ENCODE results near the gene DEFB124.
"Not testable (repeated sequence)": the region's sequence is repeated elsewhere in the genome, so short reads cannot be mapped to it uniquely, and the experiment has no call there.

The DEFB124 gene

DNA sequence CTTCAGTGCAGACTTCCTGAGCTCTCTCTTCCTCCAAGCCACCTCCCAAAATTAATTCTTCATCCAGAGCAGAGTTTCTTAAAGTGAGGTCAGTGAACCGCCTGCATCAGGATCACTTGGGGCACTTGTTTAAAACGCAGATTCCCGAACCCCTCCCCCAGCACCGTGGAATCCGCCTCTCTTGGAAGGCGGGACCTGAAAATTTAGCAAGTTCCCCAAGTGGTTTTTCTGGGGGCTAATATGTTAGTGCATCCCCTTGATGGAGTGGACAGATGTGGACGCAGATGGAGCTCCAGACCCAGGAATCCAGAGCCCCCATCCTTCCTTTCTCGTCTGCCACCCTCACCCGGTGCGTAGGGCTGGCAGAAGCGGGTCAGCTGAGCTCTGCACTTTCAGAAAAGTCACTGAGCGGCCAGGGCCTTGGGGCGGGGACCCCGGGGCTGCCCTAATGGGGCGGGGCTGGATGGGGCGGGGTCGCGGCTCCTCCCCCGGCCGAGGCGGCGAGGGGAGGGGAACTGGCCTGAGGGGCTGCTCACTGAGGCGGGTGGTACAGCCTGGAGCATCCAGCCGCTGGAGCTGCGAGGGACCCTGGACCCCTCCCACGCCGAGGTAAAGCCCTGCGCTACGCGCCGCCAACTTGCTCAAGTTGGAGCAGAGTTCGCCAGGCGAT is at the start of gene DEFB124, which contains the start of gene REM1:
Gene DEFB124, minus strand, starts transcription at position 370 of the 670 bp plus-strand sequence. CDS start 2,114 bp downstream, outside the sequence.
Gene REM1, plus strand, starts transcription at position 531 of the 670 bp plus-strand sequence. CDS start 1,158 bp downstream, outside the sequence.
- no peak for DNase-seq

- no peak for DNase-seq
These were observed 48.7 kb upstream of the DEFB124 start for GRCh38 chr20:31523361-31524283.

DNA sequence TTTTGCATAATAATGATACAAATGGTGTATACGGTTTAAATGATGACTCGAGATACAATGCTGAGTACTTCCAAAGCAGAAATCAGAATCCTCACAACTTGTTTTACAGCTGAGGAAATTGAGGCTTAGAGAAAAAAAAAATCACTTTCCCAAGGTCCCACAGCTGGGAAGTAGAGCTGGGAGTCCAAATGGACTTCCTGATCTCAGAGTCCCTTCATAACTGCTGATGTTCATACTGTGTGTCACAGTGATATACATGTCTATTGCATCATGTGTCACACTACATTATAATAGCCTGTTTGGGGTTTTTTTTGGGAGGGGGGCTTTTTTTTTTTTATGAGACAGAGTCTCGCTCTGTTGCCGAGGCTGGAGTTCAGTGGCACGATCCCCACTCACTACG is 47.8 kb upstream of the DEFB124 start:
- DNase-seq = no peak

- DNase-seq = not testable (repeated sequence)
These were observed 46.3 kb upstream of the DEFB124 start for GRCh38 chr20:31521267-31521666.

DNA sequence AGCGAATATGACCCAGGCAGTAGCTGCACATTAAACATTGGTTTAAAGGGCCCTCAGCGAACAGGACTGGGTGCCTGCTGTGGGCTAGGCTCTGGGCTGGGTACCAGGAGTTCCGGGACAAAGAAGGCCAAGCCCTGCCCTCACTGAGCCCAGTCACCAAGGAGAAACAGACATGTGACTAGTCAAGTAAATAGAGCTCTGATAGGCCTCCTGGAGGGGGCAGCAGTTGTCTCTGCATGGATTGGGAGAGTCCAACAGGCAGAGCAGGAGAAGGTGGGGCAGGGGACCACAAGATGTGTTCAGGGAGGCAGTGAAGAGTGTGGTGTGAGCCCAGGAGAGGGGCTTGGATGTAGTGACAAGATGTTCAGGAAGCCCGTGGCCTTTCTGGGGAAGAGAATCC is 42.4 kb upstream of the DEFB124 start:
- DNase-seq = peak; percentile 22

DNA sequence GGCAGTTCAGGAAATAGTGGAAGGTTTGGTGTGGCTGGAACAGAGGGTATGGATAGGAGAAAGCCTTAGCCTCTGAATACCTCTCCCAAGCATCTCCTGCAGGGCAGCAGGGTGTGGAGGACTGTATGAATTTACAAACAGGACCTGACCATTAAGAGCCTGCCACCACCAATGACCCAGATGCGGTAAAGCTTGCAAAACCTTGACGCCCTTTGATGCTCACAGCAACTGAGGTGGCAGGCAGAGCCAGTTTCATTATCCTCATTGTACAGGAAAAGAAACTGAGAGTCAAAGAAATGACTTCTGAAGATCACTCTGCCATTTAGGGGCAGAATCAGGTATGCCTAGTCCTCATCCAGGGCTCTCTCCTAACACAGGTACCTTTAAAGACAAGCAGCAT is 41.7 kb upstream of the DEFB124 start:
- DNase-seq = no peak

DNA sequence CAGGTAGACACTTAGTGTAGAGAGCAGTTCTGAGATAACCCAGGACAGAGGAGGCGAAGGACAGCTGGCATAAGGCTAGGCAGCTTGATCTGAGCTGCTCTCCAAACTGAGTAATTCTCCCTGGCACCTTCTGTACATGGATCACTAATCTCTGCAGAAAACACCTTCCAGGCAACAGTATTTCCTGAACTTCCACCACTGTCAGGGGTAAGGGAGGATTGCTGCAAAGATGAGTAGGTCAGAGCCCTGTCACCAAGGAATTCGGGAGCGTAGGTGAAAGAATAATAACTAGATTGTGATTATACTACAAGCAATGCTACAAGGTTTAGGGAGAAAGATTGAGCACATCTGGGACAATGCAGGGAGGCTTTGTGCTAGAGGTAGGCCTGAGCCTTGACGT is 41.2 kb upstream of the DEFB124 start:
- no peak for DNase-seq

DNA sequence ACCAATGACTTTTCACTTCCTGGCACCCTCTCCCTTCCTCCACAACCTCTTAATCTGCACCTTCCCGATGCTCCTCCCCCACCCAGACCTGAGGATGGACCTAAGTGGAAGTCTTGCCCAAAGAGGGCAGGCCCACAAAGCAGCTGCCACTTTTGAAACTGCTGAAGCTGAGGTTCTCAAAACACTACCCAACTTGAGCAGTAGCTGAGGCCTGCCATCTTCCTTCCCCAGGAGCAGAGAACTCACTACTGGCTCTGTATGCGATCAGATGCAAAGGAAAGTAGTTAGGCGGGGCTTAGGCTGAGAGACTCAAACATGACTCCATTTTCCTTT is 40.8 kb upstream of the DEFB124 start:
- no peak for DNase-seq

DNA sequence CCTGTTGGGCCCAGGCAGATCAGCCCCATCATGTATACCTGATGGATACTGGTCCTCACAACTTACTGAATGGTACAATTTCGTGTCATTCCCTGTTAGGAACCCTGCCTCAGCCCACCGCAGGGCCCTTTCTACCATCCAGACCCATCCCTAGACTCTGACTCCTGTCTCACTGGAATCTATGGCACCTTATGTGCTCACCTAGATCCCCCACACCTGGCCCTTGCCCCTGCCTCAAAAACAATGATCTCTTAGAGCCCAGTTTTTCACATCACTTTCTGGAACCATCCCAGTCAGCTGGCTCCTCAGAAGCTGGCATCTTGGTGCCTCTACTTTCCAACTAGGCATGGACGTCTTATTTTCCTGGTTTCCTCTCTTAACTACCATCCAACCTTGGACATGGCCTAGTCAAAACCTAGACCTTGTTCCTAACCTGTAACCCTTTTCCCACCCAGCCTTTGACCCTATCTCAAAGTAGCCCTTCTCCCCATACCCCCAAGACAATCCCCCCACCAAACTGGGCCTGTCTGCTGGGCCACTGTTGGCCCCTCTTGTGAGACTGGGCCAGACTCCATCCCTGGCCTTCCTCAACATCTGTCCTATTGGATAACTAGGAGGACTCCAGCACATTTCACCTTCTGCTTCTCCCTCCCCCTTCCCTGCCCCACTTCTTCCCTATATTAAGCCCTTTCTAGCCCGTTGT is 40.3 kb upstream of the DEFB124 start:
- DNase-seq = no peak

DNA sequence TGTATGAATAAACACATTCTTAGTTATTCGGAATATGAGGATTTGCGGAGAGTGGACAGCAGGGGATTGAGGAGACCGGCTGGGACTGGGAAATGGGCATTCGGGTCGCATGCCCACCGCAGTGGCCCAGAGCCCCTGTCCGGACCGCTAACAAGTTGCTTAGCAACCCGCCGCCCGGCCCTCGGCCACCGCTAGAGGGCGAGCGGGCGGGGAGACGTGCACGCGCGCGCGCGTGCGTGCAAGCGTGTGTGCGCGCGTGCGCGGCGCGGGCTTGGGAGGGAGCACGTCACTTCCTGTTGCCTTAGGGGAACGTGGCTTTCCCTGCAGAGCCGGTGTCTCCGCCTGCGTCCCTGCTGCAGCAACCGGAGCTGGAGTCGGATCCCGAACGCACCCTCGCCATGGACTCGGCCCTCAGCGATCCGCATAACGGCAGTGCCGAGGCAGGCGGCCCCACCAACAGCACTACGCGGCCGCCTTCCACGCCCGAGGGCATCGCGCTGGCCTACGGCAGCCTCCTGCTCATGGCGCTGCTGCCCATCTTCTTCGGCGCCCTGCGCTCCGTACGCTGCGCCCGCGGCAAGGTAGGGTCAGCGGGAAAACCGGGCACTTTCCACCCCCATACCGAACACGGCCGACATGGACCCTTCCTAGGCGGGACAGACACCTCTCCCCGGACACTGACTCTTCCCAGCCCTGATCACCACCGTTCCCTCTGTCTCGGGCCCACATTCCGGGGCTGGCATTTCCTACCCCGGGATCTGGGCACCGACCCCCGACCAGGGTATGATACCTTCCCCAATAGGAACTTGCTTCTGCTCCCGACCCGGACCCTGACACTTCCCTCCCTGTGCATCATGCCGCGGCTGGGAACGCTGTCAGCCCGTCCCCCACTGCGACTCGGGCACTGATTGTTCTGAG is 39.5 kb upstream of the DEFB124 start, which contains the start of gene HM13:
Gene HM13, plus strand, starts transcription at position 289 of the 918 bp plus-strand sequence. Its CDS starts 110 bp downstream, at position 399.
- DNase-seq = peak; percentile 92

DNA sequence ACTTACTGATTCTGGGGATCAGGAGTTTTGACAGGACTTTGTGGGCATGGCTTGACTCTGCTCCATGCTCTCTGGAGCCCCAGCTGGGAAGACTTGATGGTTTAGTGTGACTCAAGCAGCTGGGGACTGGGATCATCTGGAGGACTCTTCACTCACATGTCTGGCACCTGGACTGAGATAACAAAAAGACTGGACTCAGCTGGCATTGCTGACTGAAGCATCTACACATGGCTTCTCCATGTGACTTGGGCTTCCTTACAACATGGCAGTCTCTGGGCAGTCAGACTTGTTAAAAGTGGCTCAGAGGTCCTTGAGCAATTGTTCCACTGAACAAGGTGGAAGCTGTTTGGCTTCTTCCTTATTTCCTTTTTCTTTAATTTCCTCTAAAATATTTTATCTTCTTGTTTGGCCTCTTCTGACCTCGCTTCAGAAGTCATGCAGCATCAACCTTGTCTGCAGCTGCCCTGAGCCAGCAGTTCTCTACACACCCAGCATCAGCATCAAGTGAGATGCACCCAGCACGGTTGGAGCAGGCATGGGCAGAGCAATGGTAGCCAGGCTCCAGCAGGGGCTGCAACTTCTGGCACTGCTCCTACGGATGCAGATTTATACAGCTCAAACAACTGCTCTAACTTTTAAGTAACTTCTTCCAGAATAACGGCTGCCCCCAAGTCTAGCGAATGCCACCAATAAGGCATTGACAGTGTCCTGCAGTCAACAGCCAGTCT is 33.8 kb upstream of the DEFB124 start:
- no peak for DNase-seq

GRCh38 chr20:31505903-31506302 is 31.0 kb upstream of the DEFB124 start:
- no peak for DNase-seq

DNA sequence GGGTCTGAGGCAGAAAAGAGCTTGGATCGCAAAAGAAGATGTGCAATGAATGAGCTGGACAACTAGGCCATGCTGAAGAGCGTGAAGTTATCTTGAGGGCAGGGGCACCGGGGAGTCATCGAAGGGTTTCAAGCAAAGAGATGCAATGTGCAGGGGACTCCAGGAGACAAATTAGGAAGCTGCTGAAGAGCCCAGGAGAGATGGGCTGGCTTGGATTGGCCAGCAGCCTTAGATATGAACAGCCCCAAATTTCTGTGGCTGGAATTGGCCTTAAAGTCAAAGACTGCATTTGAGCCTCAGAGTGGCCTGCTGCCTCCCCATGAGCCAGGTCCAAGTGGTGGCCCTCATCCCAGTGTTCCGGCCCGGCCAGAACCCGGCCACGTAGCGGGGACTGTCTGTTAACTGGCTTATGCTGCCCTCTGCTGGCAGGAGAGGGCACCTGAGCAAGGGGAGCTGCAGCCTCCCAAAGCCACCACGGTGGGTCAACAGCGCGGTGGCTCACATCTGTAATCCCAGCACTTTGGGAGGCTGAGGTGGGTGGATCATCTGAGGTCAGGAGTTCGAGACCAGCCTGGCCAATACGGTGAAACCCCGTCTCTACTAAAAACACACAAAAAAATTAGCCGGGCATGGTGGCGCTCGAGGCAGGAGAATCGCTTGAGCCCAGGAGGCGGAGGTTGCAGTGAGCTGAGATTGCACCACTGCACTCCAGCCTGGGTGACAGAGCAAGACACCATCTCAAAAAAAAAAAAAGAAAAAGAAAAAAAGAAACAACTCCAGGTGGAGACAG is 28.2 kb upstream of the DEFB124 start:
- DNase-seq = peak; percentile 57

- DNase-seq = no peak
These were observed 25.6 kb upstream of the DEFB124 start for GRCh38 chr20:31500527-31500926.

DNA sequence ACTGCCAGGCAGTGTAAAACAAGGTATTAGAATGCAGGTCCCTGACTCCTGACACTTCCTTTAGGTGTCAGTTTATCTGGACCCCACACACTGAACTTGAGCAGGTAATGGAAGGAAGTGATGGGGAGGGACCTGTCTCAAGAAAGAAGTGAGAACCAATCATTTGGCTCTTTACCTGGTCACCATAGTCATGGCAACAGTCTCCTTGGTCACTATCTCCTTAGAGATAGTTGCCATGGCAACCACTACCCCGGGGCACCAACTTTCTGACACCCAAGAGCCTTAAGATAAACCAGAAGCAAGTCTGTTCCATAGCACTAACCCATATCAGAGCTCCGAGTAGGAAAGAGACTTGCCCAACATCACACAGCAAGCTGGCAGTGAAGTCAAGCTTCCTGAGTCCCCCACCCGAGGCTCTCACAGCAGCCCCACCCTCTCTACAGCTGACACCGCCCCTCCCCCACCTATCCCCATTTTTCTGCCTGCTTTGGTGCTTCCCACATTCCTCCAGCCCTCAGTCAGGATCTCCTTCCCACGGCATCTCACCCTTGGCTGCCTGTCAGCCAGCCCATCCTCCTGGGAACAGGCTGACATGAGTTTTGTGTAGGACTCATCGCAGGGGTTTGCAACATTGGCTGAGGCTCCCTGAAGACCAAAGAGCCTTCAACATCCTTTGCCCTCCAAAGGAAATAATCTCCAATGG is 23.1 kb upstream of the DEFB124 start:
- no peak for DNase-seq

DNA sequence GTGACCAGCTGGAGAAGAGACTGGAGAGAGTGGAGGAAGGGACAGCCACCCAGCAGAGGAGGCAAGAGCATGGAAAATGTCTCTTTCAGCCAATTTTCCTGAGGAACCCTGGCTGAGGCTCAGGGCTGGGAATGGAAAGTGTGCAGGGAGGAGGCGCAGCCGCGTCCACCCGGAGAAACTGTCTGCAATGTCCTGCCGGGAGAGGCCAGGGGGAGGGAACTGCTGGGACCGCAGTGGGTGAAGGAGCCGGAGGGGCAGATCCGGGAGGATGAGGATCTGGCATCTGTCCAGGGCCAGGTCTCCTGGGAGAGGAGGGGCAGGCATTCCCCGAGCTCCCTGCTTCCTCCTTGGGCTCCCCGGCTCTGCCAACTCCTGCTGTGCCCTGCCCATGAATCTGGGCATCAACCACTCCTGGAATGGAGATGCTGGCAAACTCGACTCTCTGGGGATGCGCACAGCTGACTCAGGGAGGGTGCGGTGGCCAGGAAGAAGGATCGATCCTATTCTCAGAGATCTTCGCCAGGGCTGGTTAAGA is 21.9 kb upstream of the DEFB124 start:
- DNase-seq = peak; percentile 26

DNA sequence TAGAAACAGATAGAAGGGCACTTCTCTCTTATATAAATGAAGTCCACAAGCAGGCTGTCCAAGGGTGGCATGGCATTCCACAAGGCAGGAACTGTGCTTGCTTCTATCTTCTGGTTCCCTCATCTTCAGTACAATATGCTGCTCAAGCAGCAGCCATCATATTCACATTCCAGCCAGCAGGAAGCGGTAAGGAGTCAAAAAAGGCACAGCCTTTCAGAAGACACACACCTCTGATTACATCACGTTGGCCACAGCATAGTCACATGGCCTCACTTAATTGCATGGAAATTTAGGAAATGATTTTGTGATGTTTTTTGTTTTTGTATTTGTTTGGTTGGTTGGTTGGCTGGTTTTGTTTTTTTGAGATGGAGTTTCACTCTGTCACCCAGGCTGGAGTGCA is 19.2 kb upstream of the DEFB124 start:
- DNase-seq = peak; percentile 33

DNA sequence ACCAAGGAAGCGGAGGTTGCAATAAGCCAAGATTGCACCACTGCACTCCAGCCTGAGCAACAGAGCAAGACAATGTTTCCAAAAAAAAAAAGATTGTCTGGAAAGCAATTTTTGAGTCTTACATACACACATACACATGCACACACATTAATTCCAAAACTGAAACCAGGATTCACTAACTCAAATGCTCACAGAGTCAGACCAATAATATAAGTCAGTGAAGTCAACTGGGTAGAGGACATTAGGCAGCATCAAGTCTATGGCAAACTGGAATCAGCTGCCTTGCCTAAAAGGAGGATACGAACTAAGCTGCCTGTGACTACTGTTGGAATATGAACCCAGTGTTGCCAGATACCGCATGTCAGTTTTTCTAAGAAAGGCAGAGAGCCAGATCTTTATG is 15.8 kb upstream of the DEFB124 start:
- no peak for DNase-seq

GRCh38 chr20:31489152-31489551 is 14.2 kb upstream of the DEFB124 start:
- no peak for DNase-seq

DNA sequence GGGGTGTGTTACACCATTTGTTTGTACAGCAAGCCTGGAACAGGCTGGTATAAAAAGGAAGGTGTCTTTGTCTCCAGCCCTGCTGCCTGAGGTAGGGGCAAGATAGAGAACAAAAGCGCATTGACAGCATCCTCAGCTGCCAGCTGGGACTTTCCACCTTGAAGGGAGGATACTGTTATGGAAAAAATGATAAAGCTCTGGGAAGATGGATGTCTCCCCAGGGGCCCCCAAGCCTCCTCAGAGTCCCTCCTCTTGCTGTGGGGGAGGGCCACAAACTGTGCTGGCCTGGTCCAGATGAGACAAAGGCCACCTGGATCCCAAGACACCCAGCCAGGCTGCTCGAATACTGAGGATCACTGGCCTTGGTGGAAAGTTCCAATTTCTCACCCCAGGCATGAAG is 13.2 kb upstream of the DEFB124 start:
- peak; percentile 27 for DNase-seq
